HepG2 (cell line): ENCODE measurements around the gene NCAPD2. TPM values are rescaled to one million over a fixed set of nuclear protein-coding genes. Genes with fewer than 3 reads are reported as not detected.

Experiments
- CENPT ChIP-seq: sonication (generic); formaldehyde crosslinking; IDR thresholded peaks from 2 replicates; pipeline ENCODE4 v1.8.0; 2022; ENCODE audit warnings: low read depth, mild to moderate bottlenecking, moderate library complexity, missing genetic modification reagents
- CENPX ChIP-seq: sonication (generic); formaldehyde crosslinking; IDR thresholded peaks from 2 replicates; pipeline ENCODE4 v1.9.0; 2021; ENCODE audit warnings: mild to moderate bottlenecking, missing genetic modification reagents, moderate library complexity
- PRDM10 ChIP-seq: sonication (generic); formaldehyde crosslinking; IDR thresholded peaks from 2 replicates; pipeline ENCODE4 v1.4.0; 2020; ENCODE audit warnings: low read depth, missing genetic modification reagents
- SP5 ChIP-seq: IDR thresholded peaks from 2 replicates; pipeline ENCODE4 v1.6.1; 2016; ENCODE audit warnings: low read depth, borderline replicate concordance
- ZEB1 ChIP-seq: IDR thresholded peaks from 2 replicates; pipeline ENCODE4 v1.6.1; 2012; ENCODE audit warnings: mild to moderate bottlenecking, low read depth, inconsistent platforms; ENCODE audit not compliant: insufficient replicate concordance
- ZFX ChIP-seq: sonication (generic); formaldehyde crosslinking; IDR thresholded peaks from 2 replicates; pipeline ENCODE4 v1.4.0; 2020; ENCODE audit warnings: mild to moderate bottlenecking, low read depth, missing genetic modification reagents, moderate library complexity
- ZNF883 ChIP-seq: sonication (generic); formaldehyde crosslinking; IDR thresholded peaks from 2 replicates; pipeline ENCODE4 v1.5.1; 2020; ENCODE audit warnings: mild to moderate bottlenecking, missing genetic modification reagents; ENCODE audit errors: not compliant biosample characterization
- polyA plus RNA-seq, 8 experiments: library from polyadenylated mRNA; depleted of rRNA in 3 of 8; stranded (reverse) in 7 of 8; unstranded in 1 of 8; fragments of >200 nt; fragmentation: Illumina TruSeq in 4 of 8; extraction: Trizol in 4 of 8; gene quantifications; 2 replicates each; pipeline versions ENCODE4 v1.2.1 to v1.2.3, GENCODE V29; 2011 to 2016; ENCODE audit warnings: low read depth in 4 of 8, missing spikeins in 1 of 8, mixed read lengths in 1 of 8; ENCODE audit not compliant: insufficient read depth in 1 of 8
- total RNA-seq, 5 experiments: library from RNA; depleted of rRNA; stranded (reverse); fragments of >200 nt; fragmentation: Illumina TruSeq; extraction: Trizol; gene quantifications; 2 replicates each; pipeline ENCODE4 v1.2.3, GENCODE V29; 2016; ENCODE audit warnings: low read depth in 1 of 5
- TF ChIP-seq, protein P1 (sequence below): sonication (generic); formaldehyde crosslinking; IDR thresholded peaks from 2 replicates; pipeline ENCODE4 v1.5.0; 2020; ENCODE audit warnings: mild to moderate bottlenecking, missing genetic modification reagents, borderline replicate concordance
- TF ChIP-seq, protein P2 (sequence below), 2 experiments: sonication (generic) in 1 of 2; formaldehyde crosslinking in 1 of 2; IDR thresholded peaks; 2 replicates each; pipeline versions ENCODE4 v1.4.0 to v1.6.1; 2018 to 2020; ENCODE audit warnings: missing genetic modification reagents in 2 of 2, borderline replicate concordance in 1 of 2, low read depth in 1 of 2, mild to moderate bottlenecking in 1 of 2, missing biosample characterization in 1 of 2
- TF ChIP-seq, protein P3 (sequence below): sonication (generic); formaldehyde crosslinking; IDR thresholded peaks from 2 replicates; pipeline ENCODE4 v1.4.0; 2020; ENCODE audit warnings: mild to moderate bottlenecking, missing genetic modification reagents
- TF ChIP-seq, protein P4 (sequence below): IDR thresholded peaks from 2 replicates; pipeline ENCODE4 v1.6.1; 2016; ENCODE audit warnings: mild to moderate bottlenecking

Gene NCAPD2
- total and polyA plus RNA-seq, 2 of the 13 experiments (the other 11 are each of a cell fraction or from before 2014, with no cell fraction given): 51.1 to 65.6 TPM

DNA sequence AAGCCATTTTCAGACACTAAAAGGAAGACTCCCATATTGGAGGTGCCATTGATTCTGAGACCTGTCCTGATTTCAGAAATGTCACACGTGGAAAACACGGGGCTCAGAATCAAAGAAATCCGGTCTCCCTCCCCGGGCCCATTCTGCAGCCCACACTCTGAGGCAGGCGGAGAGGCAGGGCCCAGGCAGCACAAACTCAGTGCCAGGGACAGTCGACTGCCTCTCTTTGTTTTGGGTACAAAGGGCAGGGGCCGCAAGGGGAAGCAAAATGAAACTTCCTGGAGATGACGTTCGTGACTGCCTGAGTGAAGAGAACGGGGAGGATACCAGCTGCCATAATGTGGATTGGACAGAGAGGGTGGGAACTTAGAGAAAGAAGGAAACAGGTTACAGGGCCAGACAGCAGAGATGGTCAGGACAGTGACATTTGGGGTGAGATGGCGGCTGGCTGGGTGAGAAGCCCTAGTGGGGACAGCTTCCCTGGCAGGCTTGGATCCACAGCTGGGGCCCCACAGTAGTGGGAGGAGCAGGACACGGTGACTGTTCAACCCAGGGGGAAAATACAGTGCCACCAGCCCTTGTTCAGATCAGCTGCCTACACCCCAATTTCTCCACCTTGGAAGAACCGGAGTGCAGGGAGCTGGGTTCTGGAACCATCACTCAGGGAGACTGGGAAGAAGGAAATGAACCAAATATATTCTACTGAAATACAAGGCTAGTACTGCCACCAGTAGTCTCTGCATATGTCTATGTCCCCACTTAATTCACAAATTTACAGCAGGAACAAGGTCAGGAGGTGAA is 48.5 kb downstream of the NCAPD2 start (continued):
- TF ChIP-seq, protein P1, sequence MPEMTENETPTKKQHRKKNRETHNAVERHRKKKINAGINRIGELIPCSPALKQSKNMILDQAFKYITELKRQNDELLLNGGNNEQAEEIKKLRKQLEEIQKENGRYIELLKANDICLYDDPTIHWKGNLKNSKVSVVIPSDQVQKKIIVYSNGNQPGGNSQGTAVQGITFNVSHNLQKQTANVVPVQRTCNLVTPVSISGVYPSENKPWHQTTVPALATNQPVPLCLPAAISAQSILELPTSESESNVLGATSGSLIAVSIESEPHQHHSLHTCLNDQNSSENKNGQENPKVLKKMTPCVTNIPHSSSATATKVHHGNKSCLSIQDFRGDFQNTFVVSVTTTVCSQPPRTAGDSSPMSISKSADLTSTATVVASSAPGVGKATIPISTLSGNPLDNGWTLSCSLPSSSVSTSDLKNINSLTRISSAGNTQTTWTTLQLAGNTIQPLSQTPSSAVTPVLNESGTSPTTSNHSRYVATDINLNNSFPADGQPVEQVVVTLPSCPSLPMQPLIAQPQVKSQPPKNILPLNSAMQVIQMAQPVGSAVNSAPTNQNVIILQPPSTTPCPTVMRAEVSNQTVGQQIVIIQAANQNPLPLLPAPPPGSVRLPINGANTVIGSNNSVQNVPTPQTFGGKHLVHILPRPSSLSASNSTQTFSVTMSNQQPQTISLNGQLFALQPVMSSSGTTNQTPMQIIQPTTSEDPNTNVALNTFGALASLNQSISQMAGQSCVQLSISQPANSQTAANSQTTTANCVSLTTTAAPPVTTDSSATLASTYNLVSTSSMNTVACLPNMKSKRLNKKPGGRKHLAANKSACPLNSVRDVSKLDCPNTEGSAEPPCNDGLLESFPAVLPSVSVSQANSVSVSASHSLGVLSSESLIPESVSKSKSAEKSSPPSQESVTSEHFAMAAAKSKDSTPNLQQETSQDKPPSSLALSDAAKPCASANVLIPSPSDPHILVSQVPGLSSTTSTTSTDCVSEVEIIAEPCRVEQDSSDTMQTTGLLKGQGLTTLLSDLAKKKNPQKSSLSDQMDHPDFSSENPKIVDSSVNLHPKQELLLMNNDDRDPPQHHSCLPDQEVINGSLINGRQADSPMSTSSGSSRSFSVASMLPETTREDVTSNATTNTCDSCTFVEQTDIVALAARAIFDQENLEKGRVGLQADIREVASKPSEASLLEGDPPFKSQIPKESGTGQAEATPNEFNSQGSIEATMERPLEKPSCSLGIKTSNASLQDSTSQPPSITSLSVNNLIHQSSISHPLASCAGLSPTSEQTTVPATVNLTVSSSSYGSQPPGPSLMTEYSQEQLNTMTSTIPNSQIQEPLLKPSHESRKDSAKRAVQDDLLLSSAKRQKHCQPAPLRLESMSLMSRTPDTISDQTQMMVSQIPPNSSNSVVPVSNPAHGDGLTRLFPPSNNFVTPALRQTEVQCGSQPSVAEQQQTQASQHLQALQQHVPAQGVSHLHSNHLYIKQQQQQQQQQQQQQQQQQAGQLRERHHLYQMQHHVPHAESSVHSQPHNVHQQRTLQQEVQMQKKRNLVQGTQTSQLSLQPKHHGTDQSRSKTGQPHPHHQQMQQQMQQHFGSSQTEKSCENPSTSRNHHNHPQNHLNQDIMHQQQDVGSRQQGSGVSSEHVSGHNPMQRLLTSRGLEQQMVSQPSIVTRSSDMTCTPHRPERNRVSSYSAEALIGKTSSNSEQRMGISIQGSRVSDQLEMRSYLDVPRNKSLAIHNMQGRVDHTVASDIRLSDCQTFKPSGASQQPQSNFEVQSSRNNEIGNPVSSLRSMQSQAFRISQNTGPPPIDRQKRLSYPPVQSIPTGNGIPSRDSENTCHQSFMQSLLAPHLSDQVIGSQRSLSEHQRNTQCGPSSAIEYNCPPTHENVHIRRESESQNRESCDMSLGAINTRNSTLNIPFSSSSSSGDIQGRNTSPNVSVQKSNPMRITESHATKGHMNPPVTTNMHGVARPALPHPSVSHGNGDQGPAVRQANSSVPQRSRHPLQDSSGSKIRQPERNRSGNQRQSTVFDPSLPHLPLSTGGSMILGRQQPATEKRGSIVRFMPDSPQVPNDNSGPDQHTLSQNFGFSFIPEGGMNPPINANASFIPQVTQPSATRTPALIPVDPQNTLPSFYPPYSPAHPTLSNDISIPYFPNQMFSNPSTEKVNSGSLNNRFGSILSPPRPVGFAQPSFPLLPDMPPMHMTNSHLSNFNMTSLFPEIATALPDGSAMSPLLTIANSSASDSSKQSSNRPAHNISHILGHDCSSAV (CRISPR knock-in tag): no peak
- no peak for TF ChIP-seq ZEB1
- TF ChIP-seq ZFX (CRISPR knock-in tag): peak; percentile 88
- TF ChIP-seq CENPX (CRISPR knock-in tag): no peak
- no peak for TF ChIP-seq ZNF883 (CRISPR knock-in tag)
- TF ChIP-seq CENPT: no peak
- TF ChIP-seq, protein P2, sequence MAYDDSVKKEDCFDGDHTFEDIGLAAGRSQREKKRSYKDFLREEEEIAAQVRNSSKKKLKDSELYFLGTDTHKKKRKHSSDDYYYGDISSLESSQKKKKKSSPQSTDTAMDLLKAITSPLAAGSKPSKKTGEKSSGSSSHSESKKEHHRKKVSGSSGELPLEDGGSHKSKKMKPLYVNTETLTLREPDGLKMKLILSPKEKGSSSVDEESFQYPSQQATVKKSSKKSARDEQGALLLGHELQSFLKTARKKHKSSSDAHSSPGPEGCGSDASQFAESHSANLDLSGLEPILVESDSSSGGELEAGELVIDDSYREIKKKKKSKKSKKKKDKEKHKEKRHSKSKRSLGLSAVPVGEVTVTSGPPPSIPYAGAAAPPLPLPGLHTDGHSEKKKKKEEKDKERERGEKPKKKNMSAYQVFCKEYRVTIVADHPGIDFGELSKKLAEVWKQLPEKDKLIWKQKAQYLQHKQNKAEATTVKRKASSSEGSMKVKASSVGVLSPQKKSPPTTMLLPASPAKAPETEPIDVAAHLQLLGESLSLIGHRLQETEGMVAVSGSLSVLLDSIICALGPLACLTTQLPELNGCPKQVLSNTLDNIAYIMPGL (CRISPR knock-in tag; IDR thresholded peaks at IDR 0.05; ENCODE audit: borderline replicate concordance in 1 of 2, low read depth in 1 of 2): peak; percentile 28 to 29; a peak in 2 of 4 replicates
- TF ChIP-seq, protein P3, sequence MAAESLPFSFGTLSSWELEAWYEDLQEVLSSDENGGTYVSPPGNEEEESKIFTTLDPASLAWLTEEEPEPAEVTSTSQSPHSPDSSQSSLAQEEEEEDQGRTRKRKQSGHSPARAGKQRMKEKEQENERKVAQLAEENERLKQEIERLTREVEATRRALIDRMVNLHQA: no peak
- TF ChIP-seq, protein P4, sequence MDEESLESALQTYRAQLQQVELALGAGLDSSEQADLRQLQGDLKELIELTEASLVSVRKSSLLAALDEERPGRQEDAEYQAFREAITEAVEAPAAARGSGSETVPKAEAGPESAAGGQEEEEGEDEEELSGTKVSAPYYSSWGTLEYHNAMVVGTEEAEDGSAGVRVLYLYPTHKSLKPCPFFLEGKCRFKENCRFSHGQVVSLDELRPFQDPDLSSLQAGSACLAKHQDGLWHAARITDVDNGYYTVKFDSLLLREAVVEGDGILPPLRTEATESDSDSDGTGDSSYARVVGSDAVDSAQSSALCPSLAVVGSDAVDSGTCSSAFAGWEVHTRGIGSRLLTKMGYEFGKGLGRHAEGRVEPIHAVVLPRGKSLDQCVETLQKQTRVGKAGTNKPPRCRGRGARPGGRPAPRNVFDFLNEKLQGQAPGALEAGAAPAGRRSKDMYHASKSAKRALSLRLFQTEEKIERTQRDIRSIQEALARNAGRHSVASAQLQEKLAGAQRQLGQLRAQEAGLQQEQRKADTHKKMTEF (CRISPR knock-in tag): peak; percentile 89
- TF ChIP-seq SP5 (CRISPR knock-in tag): no peak; the same call in 1 of the 2 replicates
- TF ChIP-seq PRDM10 (CRISPR knock-in tag): 0 out of 2 replicates have a peak, but pooled peaks have one; percentile 64
